Neural cell (in vitro differentiated cells): ENCODE data around the gene BEND5. TPM values are rescaled to one million over a fixed set of nuclear protein-coding genes. Genes with fewer than 3 reads are reported as not detected.

ENCODE experiments used
- H2AFZ ChIP-seq: fragments of 200-600, 300-800 bp; sonication (generic), shearing (Covaris generic); 2 replicates; pipeline ENCODE4 v1.6.0; 2014; ENCODE audit warnings: low read depth, mild to moderate bottlenecking, antibody characterized with exemption, low read length, moderate library complexity
- H3F3A ChIP-seq: fragments of 200-600 bp; shearing (Covaris generic); 2 replicates; pipeline ENCODE4 v1.6.1; 2016; ENCODE audit warnings: mild to moderate bottlenecking, moderate library complexity, mixed read lengths, antibody characterized with exemption, low read length; ENCODE audit not compliant: insufficient read depth, poor library complexity, severe bottlenecking
- H3K27ac ChIP-seq: fragments of 200-600, 300-800 bp; sonication (generic), shearing (Covaris generic); 2 replicates; pipeline ENCODE4 v1.5.1; 2014; ENCODE audit warnings: mild to moderate bottlenecking, low read length, moderate library complexity
- H3K27me3 ChIP-seq: fragments of 300-800, 200-600 bp; sonication (generic), shearing (Covaris generic); 2 replicates; pipeline ENCODE4 v1.6.0; 2014; ENCODE audit warnings: mild to moderate bottlenecking, low read depth, low read length, moderate library complexity; ENCODE audit not compliant: insufficient read depth
- H3K36me3 ChIP-seq: fragments of 300-800, 200-600 bp; sonication (generic), shearing (Covaris generic); 2 replicates; pipeline ENCODE4 v1.5.1; 2014; ENCODE audit warnings: mild to moderate bottlenecking, antibody characterized with exemption, low read length, moderate library complexity; ENCODE audit not compliant: insufficient read depth
- H3K4me2 ChIP-seq: fragments of 300-800, 200-600 bp; sonication (generic), shearing (Covaris generic); 2 replicates; pipeline ENCODE4 v1.6.0; 2014; ENCODE audit warnings: mild to moderate bottlenecking, low read length
- H3K4me3 ChIP-seq: fragments of 300-800, 200-600 bp; sonication (generic), shearing (Covaris generic); 2 replicates; pipeline ENCODE4 v1.5.1; 2014; ENCODE audit warnings: mild to moderate bottlenecking, low read length, moderate library complexity
- H3K79me2 ChIP-seq: fragments of 200-600 bp; shearing (Covaris generic); replicated peaks from 2 replicates; pipeline ENCODE4 v1.6.0; 2014; ENCODE audit warnings: mild to moderate bottlenecking, low read length, moderate library complexity; ENCODE audit not compliant: insufficient read depth
- H3K9ac ChIP-seq: fragments of 300-800, 200-600 bp; sonication (generic), shearing (Covaris generic); 2 replicates; pipeline ENCODE4 v1.6.1; 2016; ENCODE audit warnings: mild to moderate bottlenecking, low read length, mixed read lengths
- H3K9me2 ChIP-seq: fragments of 200-600 bp; shearing (Covaris generic); 2 replicates; pipeline ENCODE4 v1.6.1; 2016; ENCODE audit warnings: mild to moderate bottlenecking, low read length, mixed read lengths; ENCODE audit not compliant: insufficient read depth
- H3K9me3 ChIP-seq: fragments of 200-600, 300-800 bp; sonication (generic), shearing (Covaris generic); 2 replicates; pipeline ENCODE4 v1.6.1; 2016; ENCODE audit warnings: mild to moderate bottlenecking, mixed run types, low read length, moderate library complexity, mixed read lengths
- H4K20me1 ChIP-seq: fragments of 200-600 bp; shearing (Covaris generic); 2 replicates; pipeline ENCODE4 v1.6.1; 2016; ENCODE audit warnings: mild to moderate bottlenecking, mixed run types; ENCODE audit not compliant: insufficient read depth
- CTCF ChIP-seq: fragments of 450-650 bp; IDR thresholded peaks from 2 replicates; pipeline ENCODE4 v1.5.1; 2014; ENCODE audit warnings: antibody characterized with exemption, mild to moderate bottlenecking, moderate library complexity; ENCODE audit not compliant: poor library complexity, severe bottlenecking
- EP300 ChIP-seq: fragments of 450-650 bp; conservative IDR thresholded peaks from 2 replicates; pipeline ENCODE4 v1.6.1; 2014; ENCODE audit warnings: antibody characterized with exemption, mild to moderate bottlenecking, moderate library complexity; ENCODE audit not compliant: poor library complexity, severe bottlenecking
- EZH2 ChIP-seq: fragments of 200-600, 300-800 bp; shearing (Covaris generic), sonication (generic); IDR thresholded peaks from 2 replicates; pipeline ENCODE4 v1.6.1; 2014; ENCODE audit warnings: antibody characterized with exemption, low read length, borderline replicate concordance, mild to moderate bottlenecking; ENCODE audit not compliant: insufficient read depth, poor library complexity, severe bottlenecking
- MXI1 ChIP-seq: fragments of 450-650 bp; conservative IDR thresholded peaks from 2 replicates; pipeline ENCODE4 v1.6.1; 2014; ENCODE audit warnings: antibody characterized with exemption, mild to moderate bottlenecking; ENCODE audit not compliant: poor library complexity, severe bottlenecking
- POLR2AphosphoS5 ChIP-seq: IDR thresholded peaks from 2 replicates; pipeline ENCODE4 v1.6.1; 2012
- RAD21 ChIP-seq: fragments of 450-650 bp; conservative IDR thresholded peaks from 2 replicates; pipeline ENCODE4 v1.6.1; 2014; ENCODE audit warnings: antibody characterized with exemption, mild to moderate bottlenecking, moderate library complexity
- REST ChIP-seq: IDR thresholded peaks from 2 replicates; pipeline ENCODE4 v1.6.1; 2012; ENCODE audit warnings: borderline replicate concordance
- SMC3 ChIP-seq: fragments of 450-650 bp; conservative IDR thresholded peaks from 2 replicates; pipeline ENCODE4 v1.6.1; 2014; ENCODE audit warnings: antibody characterized with exemption, mild to moderate bottlenecking, moderate library complexity; ENCODE audit not compliant: poor library complexity
- TAF1 ChIP-seq: IDR thresholded peaks from 2 replicates; pipeline ENCODE4 v1.6.1; 2012; ENCODE audit warnings: low read depth
- polyA plus RNA-seq: library from polyadenylated mRNA; depleted of rRNA; stranded (reverse); fragments of >200 nt; gene quantifications from 2 replicates; pipeline ENCODE4 v1.2.3, GENCODE V29; 2014

Gene BEND5
- polyA plus RNA-seq, 1 donor from 2014 or later = 64.9 TPM

GRCh38 chr1:48681476-48682305, 95.0 kb downstream of the BEND5 start:
- Histone ChIP-seq H3K27me3 (no peaks in the 10 kb centered on the region), H3K9ac (no peak overlapping the region), H3K79me2 (no peaks in the 10 kb centered on the region), H3F3A (no peaks in the 10 kb centered on the region), H3K9me3 (no peaks in the 10 kb centered on the region), H3K4me3 (no peak overlapping the region), H3K36me3 (no peaks in the 10 kb centered on the region), H2AFZ (no peak overlapping the region), H3K9me2 (no peaks in the 10 kb centered on the region), H3K4me2 (no peak overlapping the region), H4K20me1 (no peaks in the 10 kb centered on the region), H3K27ac (no peak overlapping the region)
- TF ChIP-seq TAF1 = no peak
- TF ChIP-seq POLR2AphosphoS5 = no peak
- no peak for TF ChIP-seq SMC3
- no peak for TF ChIP-seq MXI1
- no peak for TF ChIP-seq RAD21
- no peak for TF ChIP-seq EZH2
- no peak for TF ChIP-seq EP300
- no peak for TF ChIP-seq CTCF
- TF ChIP-seq REST = no peak

DNA sequence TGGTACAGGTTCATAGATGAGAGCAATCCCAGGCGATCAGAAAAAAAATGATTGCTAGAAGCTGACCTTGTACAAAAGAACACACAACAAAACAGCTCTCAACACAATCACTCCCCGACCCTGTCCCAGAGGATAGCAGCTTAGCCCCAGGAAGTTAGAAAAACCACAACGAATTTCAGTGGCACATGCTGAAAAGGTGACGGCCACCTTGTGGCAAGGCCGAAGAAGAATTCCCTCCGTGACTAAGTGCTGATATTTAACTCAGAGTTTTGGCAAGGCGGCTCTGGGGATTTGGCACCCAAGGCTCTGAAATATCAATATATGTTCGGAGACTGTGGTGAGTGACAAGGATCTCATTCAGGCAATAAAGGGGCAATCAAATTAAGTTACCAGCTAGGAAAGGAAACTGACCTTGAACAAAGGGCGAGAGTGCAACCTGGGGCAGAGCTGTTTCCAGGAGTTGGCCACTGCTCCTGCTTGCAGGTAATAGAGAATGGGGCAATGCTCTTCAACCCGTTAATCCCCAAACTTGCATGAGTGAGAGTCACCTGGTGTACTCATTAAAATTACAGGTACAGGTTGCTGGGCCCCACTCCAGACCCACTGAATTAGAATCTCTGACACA, 96.2 kb downstream of the BEND5 start:
- H4K20me1 ChIP-seq = no peaks in the 10 kb centered on the region
- no peak overlapping the region for H3K4me3 ChIP-seq
- no peak overlapping the region for H3K4me2 ChIP-seq
- no peaks in the 10 kb centered on the region for H3F3A ChIP-seq
- no peaks in the 10 kb centered on the region for H3K9me3 ChIP-seq
- no peak overlapping the region for H3K27ac ChIP-seq
- H2AFZ ChIP-seq = no peak overlapping the region
- TF ChIP-seq EP300 (no peak), CTCF (no peak), RAD21 (no peak), TAF1 (no peak), MXI1 (no peak), POLR2AphosphoS5 (no peak), REST (no peak), EZH2 (no peak)
- H3K9ac ChIP-seq = no peak overlapping the region
- H3K79me2 ChIP-seq = no peaks in the 10 kb centered on the region
- H3K9me2 ChIP-seq = no peaks in the 10 kb centered on the region
- no peaks in the 10 kb centered on the region for H3K27me3 ChIP-seq
- H3K36me3 ChIP-seq = no peaks in the 10 kb centered on the region
